HG03520 (cell line): ENCODE data around the gene SETBP1.

ENCODE experiments used
- ATAC-seq: cut with Tn5 transposase; IDR thresholded peaks from one replicate; pipeline ENCODE4 v1.9.1; 2021; ENCODE audit warnings: mild to moderate bottlenecking, moderate library complexity; ENCODE audit not compliant: unreplicated experiment

SETBP1 gene

GRCh38 chr18:45054636-45055035 is 373.9 kb downstream of the SETBP1 start:
- no peak for ATAC-seq

GRCh38 chr18:45055811-45056210 is 375.1 kb downstream of the SETBP1 start:
- ATAC-seq: no peak

GRCh38 chr18:45056926-45057325 is 376.2 kb downstream of the SETBP1 start:
- no peak for ATAC-seq

GRCh38 chr18:45057955-45058600 is 377.4 kb downstream of the SETBP1 start:
- no peak for ATAC-seq

- ATAC-seq: no peak
Observed at GRCh38 chr18:45059695-45060094, 379.0 kb downstream of the SETBP1 start.

GRCh38 chr18:45060102-45060501 is 379.4 kb downstream of the SETBP1 start:
- ATAC-seq: no peak

GRCh38 chr18:45061359-45061758 is 380.7 kb downstream of the SETBP1 start:
- no peak for ATAC-seq

GRCh38 chr18:45063246-45064038 is 382.8 kb downstream of the SETBP1 start:
- no peak for ATAC-seq

- ATAC-seq: no peak
Observed at GRCh38 chr18:45066210-45066609, 385.5 kb downstream of the SETBP1 start.

GRCh38 chr18:45066886-45067285 is 386.2 kb downstream of the SETBP1 start:
- ATAC-seq: no peak

- ATAC-seq: no peak
Observed at GRCh38 chr18:45068400-45069094, 387.9 kb downstream of the SETBP1 start.

GRCh38 chr18:45069546-45069945 is 388.9 kb downstream of the SETBP1 start:
- no peak for ATAC-seq

GRCh38 chr18:45071956-45072355 is 391.3 kb downstream of the SETBP1 start:
- no peak for ATAC-seq

- no peak for ATAC-seq
Observed at GRCh38 chr18:45073556-45073955, 392.9 kb downstream of the SETBP1 start.

- ATAC-seq: no peak
Observed at GRCh38 chr18:45081566-45082181, 401.0 kb downstream of the SETBP1 start.

- no peak for ATAC-seq
Observed at GRCh38 chr18:45083226-45083855, 402.7 kb downstream of the SETBP1 start.

- no peak for ATAC-seq
Observed at GRCh38 chr18:45084206-45084605, 403.5 kb downstream of the SETBP1 start.

- no peak for ATAC-seq
Observed at GRCh38 chr18:45085916-45086624, 405.4 kb downstream of the SETBP1 start.

GRCh38 chr18:45086777-45087176 is 406.1 kb downstream of the SETBP1 start:
- no peak for ATAC-seq

- ATAC-seq: no peak
Observed at GRCh38 chr18:45090526-45091140, 409.9 kb downstream of the SETBP1 start.
